Stromal cell of bone marrow (primary cell): ENCODE measurements around the gene CYP2R1.
"Not testable (repeated sequence)": the region's sequence is repeated elsewhere in the genome, so short reads cannot be mapped to it uniquely, and the experiment has no call there.

Source experiments
- DNase-seq: peaks from one replicate; pipeline ENCODE4 v3.0.0-alpha.2; 2012; ENCODE audit warnings: low read depth

Gene CYP2R1

GRCh38 chr11:14892577-14892976, 546 bp upstream of the CYP2R1 start:
- no peak for DNase-seq

- DNase-seq: peak; percentile 63
These were observed 642 bp downstream of the CYP2R1 start for GRCh38 chr11:14891143-14892035.

GRCh38 chr11:14886513-14886912, 5.5 kb downstream of the CYP2R1 start:
- no peak for DNase-seq

GRCh38 chr11:14884667-14885273, 7.3 kb downstream of the CYP2R1 start:
- no peak for DNase-seq

- not testable (repeated sequence) for DNase-seq
These were observed 8.3 kb downstream of the CYP2R1 start for GRCh38 chr11:14883683-14884082.

GRCh38 chr11:14882196-14882595, 9.8 kb downstream of the CYP2R1 start:
- DNase-seq: no peak

GRCh38 chr11:14881576-14882193, 10.3 kb downstream of the CYP2R1 start:
- no peak for DNase-seq

- DNase-seq: no peak
These were observed 16.9 kb downstream of the CYP2R1 start for GRCh38 chr11:14875163-14875562.

- DNase-seq: no peak
These were observed 18.4 kb downstream of the CYP2R1 start for GRCh38 chr11:14873632-14874031.

- no peak for DNase-seq
These were observed 20.0 kb downstream of the CYP2R1 start for GRCh38 chr11:14872032-14872431.

GRCh38 chr11:14863775-14864174, 28.3 kb downstream of the CYP2R1 start:
- DNase-seq: not testable (repeated sequence)

GRCh38 chr11:14861680-14862079, 30.4 kb downstream of the CYP2R1 start:
- DNase-seq: no peak

GRCh38 chr11:14860511-14860910, 31.5 kb downstream of the CYP2R1 start:
- no peak for DNase-seq

- no peak for DNase-seq
These were observed 33.6 kb downstream of the CYP2R1 start for GRCh38 chr11:14858404-14858803.

- DNase-seq: no peak
These were observed 34.4 kb downstream of the CYP2R1 start for GRCh38 chr11:14857621-14858020.

GRCh38 chr11:14855890-14856289, 36.1 kb downstream of the CYP2R1 start:
- no peak for DNase-seq

GRCh38 chr11:14854057-14854456, 38.0 kb downstream of the CYP2R1 start:
- DNase-seq: no peak

GRCh38 chr11:14852571-14853177, 39.4 kb downstream of the CYP2R1 start:
- DNase-seq: no peak

GRCh38 chr11:14842002-14842401, 50.0 kb downstream of the CYP2R1 start:
- no peak for DNase-seq

GRCh38 chr11:14835496-14836492, 56.2 kb downstream of the CYP2R1 start:
- DNase-seq: no peak
